ENCODE results near the gene CA11. TPM values are rescaled to one million over a fixed set of nuclear protein-coding genes. Genes with fewer than 3 reads are reported as not detected.

Gene CA11
- total and polyA plus RNA-seq, 9 of the 15 experiments (the other 6 are each of a cell fraction or from before 2014, with no cell fraction given): 2.9 to 19.9 (median 8.3) TPM

DNA sequence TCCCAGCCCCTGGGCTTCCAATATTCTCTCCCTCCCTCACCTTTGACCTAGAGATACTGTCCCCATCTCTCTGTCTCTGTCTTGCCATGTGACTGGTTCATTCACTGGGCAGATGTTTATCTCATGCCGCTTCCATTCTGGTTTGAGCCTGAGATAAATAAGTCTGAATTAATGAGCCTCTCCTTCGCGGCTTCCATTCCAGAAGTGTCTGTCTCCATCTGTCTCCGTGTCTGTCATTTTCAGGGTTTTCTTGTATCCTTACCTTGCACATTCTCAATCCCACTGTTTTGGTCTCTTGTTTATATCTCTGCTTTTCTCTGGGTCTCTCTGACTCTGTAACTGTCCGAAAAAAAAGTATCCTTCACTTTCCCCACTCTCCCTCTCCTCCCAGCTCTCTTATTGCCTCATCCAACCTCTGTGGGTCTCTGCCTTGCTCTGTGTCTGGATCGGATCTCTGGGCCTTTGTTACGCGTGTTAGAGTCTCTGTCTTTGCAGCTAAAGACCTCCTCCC lies 22.4 kb downstream of the CA11 start (continued):
- TF ChIP-seq TAF1 (IDR thresholded peaks at IDR 0.05; ENCODE audit: control insufficient read depth, extremely low read depth, insufficient read depth, low read length, severe bottlenecking) (peak; percentile 29), LCOR (CRISPR knock-in tag; IDR thresholded peaks at IDR 0.05) (no peak), FOS (IDR thresholded peaks at IDR 0.05; ENCODE audit: extremely low read depth, insufficient read length) (no peak), WHSC1 (IDR thresholded peaks at IDR 0.05; ENCODE audit: low read length) (no peak), CREM (IDR thresholded peaks at IDR 0.05; ENCODE audit: low read depth) (no peak), CBFB (CRISPR knock-in tag; IDR thresholded peaks at IDR 0.05) (no peak), ZNF75A (CRISPR knock-in tag; IDR thresholded peaks at IDR 0.05) (no peak), ELF4 (CRISPR knock-in tag; IDR thresholded peaks at IDR 0.05) (0 out of 2 replicates have a peak, but pooled peaks have one; percentile 25), CC2D1A (IDR thresholded peaks at IDR 0.05) (no peak), SAP30 (IDR thresholded peaks at IDR 0.05; ENCODE audit: borderline replicate concordance, insufficient read depth, low read depth, low read length, poor library complexity, severe bottlenecking) (no peak), BHLHE40 (IDR thresholded peaks at IDR 0.05; ENCODE audit: low read length) (0 out of 2 replicates have a peak, but pooled peaks have one; percentile 29), DIDO1 (tag; IDR thresholded peaks at IDR 0.05; ENCODE audit: low read depth) (no peak), NEUROD1 (IDR thresholded peaks at IDR 0.05; ENCODE audit: borderline replicate concordance, low read depth, low read length, partially characterized antibody) (no peak), ZNF79 (CRISPR knock-in tag; IDR thresholded peaks at IDR 0.05; ENCODE audit: low read depth) (no peak)
- TF ChIP-seq, protein P1, sequence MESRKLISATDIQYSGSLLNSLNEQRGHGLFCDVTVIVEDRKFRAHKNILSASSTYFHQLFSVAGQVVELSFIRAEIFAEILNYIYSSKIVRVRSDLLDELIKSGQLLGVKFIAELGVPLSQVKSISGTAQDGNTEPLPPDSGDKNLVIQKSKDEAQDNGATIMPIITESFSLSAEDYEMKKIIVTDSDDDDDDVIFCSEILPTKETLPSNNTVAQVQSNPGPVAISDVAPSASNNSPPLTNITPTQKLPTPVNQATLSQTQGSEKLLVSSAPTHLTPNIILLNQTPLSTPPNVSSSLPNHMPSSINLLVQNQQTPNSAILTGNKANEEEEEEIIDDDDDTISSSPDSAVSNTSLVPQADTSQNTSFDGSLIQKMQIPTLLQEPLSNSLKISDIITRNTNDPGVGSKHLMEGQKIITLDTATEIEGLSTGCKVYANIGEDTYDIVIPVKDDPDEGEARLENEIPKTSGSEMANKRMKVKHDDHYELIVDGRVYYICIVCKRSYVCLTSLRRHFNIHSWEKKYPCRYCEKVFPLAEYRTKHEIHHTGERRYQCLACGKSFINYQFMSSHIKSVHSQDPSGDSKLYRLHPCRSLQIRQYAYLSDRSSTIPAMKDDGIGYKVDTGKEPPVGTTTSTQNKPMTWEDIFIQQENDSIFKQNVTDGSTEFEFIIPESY (CRISPR knock-in tag; IDR thresholded peaks at IDR 0.05): peak; percentile 45; the same call in 1 of the 2 replicates
- TF ChIP-seq, protein P2, sequence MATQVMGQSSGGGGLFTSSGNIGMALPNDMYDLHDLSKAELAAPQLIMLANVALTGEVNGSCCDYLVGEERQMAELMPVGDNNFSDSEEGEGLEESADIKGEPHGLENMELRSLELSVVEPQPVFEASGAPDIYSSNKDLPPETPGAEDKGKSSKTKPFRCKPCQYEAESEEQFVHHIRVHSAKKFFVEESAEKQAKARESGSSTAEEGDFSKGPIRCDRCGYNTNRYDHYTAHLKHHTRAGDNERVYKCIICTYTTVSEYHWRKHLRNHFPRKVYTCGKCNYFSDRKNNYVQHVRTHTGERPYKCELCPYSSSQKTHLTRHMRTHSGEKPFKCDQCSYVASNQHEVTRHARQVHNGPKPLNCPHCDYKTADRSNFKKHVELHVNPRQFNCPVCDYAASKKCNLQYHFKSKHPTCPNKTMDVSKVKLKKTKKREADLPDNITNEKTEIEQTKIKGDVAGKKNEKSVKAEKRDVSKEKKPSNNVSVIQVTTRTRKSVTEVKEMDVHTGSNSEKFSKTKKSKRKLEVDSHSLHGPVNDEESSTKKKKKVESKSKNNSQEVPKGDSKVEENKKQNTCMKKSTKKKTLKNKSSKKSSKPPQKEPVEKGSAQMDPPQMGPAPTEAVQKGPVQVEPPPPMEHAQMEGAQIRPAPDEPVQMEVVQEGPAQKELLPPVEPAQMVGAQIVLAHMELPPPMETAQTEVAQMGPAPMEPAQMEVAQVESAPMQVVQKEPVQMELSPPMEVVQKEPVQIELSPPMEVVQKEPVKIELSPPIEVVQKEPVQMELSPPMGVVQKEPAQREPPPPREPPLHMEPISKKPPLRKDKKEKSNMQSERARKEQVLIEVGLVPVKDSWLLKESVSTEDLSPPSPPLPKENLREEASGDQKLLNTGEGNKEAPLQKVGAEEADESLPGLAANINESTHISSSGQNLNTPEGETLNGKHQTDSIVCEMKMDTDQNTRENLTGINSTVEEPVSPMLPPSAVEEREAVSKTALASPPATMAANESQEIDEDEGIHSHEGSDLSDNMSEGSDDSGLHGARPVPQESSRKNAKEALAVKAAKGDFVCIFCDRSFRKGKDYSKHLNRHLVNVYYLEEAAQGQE (IDR thresholded peaks at IDR 0.05; ENCODE audit: borderline replicate concordance): peak; percentile 38; the same call in 1 of the 2 replicates
- TF ChIP-seq, protein P2 (CRISPR knock-in tag; IDR thresholded peaks at IDR 0.05; ENCODE audit: low read depth): no peak
- TF ChIP-seq, protein P3, sequence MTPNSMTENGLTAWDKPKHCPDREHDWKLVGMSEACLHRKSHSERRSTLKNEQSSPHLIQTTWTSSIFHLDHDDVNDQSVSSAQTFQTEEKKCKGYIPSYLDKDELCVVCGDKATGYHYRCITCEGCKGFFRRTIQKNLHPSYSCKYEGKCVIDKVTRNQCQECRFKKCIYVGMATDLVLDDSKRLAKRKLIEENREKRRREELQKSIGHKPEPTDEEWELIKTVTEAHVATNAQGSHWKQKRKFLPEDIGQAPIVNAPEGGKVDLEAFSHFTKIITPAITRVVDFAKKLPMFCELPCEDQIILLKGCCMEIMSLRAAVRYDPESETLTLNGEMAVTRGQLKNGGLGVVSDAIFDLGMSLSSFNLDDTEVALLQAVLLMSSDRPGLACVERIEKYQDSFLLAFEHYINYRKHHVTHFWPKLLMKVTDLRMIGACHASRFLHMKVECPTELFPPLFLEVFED (CRISPR knock-in tag; conservative IDR thresholded peaks at IDR 0.05): 0 out of 2 replicates have a peak, but pooled peaks have one; percentile 48

Data from K562 (cell line).